Vein endothelial cell (primary cell): ENCODE results near the gene KCNMB1. TPM values are rescaled to one million over a fixed set of nuclear protein-coding genes. Genes with fewer than 3 reads are reported as not detected.

ENCODE experiments used
- total RNA-seq: library from RNA; depleted of rRNA; stranded (reverse); fragments of >200 nt; gene quantifications from 2 replicates; pipeline ENCODE4 v1.2.3, GENCODE V29; 2012

The KCNMB1 gene, protein sequence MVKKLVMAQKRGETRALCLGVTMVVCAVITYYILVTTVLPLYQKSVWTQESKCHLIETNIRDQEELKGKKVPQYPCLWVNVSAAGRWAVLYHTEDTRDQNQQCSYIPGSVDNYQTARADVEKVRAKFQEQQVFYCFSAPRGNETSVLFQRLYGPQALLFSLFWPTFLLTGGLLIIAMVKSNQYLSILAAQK
- total RNA-seq: 0.10 TPM in 1 of 2 replicates, not detected in the other

GRCh38 chr5:170388818-170389549, at the start of gene KCNMB1:
Gene KCNMB1, minus strand, starts transcription at chr5:170389367. Its CDS starts 3,920 bp downstream, at chr5:170385447.

Other genes with a start within 250 kb of the KCNMB1 start
- not detected in 2 replicates for gene C5orf58, start 156.4 kb downstream of the KCNMB1 start, total RNA-seq
- gene LCP2, start 91.6 kb downstream of the KCNMB1 start, total RNA-seq: 2.2 TPM in 1 of 2 replicates, not detected in the other
- gene KCNIP1, start 114.7 kb upstream of the KCNMB1 start, total RNA-seq: 0.19 and 0.98 TPM in 2 replicates